Activated T-helper 1 cell treated with anti-CD3 and anti-CD28 coated beads, Interleukin-12 subunit alpha, Interleukin-12 subunit beta, Interleukin-2, Interleukin-4 antibody, amounts not matched to agents 30 ng/mL and 10 ng/mL and 1 ng/mL, durations not matched to agents 14 hours and 24 hours and 36 hours (primary cell): ENCODE data around the gene GRIK4. TPM values are rescaled to one million over a fixed set of nuclear protein-coding genes. Genes with fewer than 3 reads are reported as not detected.
"Not testable (repeated sequence)": the region's sequence is repeated elsewhere in the genome, so short reads cannot be mapped to it uniquely, and the experiment has no call there.

Experiments used
- DNase-seq: peaks from one replicate; pipeline ENCODE4 v3.0.0; 2021; ENCODE audit warnings: low spot score
- H3K27ac Mint-ChIP-seq: one replicate; pipeline ENCODE4 v1.8.0; 2021; ENCODE audit warnings: mild to moderate bottlenecking, mixed read lengths
- H3K27me3 Mint-ChIP-seq: one replicate; pipeline ENCODE4 v1.8.0; 2022; ENCODE audit warnings: mild to moderate bottlenecking, moderate library complexity, mixed read lengths; ENCODE audit not compliant: insufficient read depth
- H3K36me3 Mint-ChIP-seq: one replicate; pipeline ENCODE4 v1.8.0; 2021; ENCODE audit warnings: low read depth, mixed read lengths
- H3K4me1 Mint-ChIP-seq: one replicate; pipeline ENCODE4 v1.8.0; 2021; ENCODE audit warnings: low read depth, mixed read lengths
- H3K4me3 Mint-ChIP-seq: one replicate; pipeline ENCODE4 v1.8.0; 2021; ENCODE audit warnings: mild to moderate bottlenecking, moderate library complexity, mixed read lengths
- H3K9me3 Mint-ChIP-seq: one replicate; pipeline ENCODE4 v1.8.0; 2021; ENCODE audit warnings: mixed read lengths
- intact Hi-C: fragments of 100-400 bp; cut with micrococcal nuclease; formaldehyde crosslinking; loops from one replicate; pipeline ENCODE4 v1.15.1; 2024
- total RNA-seq: library from RNA; stranded (reverse); gene quantifications from 2 replicates; pipeline ENCODE4 v1.2.3, GENCODE V29; 2022

Gene GRIK4
- total RNA-seq, 1 donor from 2014 or later = 0.16 TPM

DNA sequence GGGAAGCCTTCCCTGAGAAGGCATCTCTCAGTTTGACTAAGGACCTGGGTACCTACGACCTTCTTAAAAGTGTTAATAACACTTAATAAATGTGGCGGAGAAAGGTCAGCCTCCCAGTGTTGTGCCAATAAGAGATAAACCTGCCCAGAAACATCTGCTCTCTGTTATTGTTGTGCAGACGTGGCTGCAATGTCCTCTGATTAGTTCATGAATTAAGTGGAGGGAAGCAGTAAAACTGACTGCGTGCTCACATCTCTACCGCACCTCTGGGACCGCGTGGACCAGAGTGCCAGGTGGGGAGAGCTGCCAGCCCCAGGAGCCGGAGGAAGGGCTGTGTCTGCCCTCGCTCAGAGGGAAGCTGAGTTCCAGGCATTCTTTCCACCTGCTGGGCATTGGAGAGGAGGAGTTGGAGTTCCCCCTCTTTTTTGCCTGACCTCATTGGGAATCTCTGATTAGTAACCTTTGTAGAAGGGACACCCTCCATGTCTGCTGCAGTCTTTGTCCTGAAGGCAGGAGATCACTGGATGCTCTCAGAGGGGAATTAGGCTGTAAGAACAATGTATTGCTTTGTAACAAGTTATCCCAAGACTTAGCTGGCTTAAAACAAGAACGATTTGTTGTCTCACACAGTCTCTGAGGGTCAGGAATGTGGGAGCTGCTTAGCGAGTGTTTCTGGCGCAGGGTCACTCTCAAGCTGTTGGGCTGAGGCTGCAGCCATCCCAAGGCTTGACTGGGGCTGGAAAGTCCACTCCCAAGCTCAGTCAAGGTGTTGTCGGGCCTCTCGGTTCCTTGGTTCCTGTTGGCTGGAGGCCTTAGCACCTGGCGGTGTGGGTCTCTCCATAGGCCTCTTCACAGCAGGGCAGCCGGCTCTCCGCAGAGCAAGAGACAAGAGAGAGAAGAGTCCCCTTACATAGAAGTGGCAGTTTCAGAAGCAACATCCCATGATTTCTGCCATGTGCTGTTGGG lies 264.7 kb downstream of the GRIK4 start:
- intact Hi-C loops = no loop called here
- H3K27ac Mint-ChIP-seq = no peak overlapping the region
- no peaks in the 10 kb centered on the region for H3K4me1 Mint-ChIP-seq
- peaks cover 2% of the 10 kb centered on the region for H3K27me3 Mint-ChIP-seq
- no peaks in the 10 kb centered on the region for H3K36me3 Mint-ChIP-seq
- H3K9me3 Mint-ChIP-seq = no peaks in the 10 kb centered on the region
- no peak overlapping the region for H3K4me3 Mint-ChIP-seq
- no peak for DNase-seq

DNA sequence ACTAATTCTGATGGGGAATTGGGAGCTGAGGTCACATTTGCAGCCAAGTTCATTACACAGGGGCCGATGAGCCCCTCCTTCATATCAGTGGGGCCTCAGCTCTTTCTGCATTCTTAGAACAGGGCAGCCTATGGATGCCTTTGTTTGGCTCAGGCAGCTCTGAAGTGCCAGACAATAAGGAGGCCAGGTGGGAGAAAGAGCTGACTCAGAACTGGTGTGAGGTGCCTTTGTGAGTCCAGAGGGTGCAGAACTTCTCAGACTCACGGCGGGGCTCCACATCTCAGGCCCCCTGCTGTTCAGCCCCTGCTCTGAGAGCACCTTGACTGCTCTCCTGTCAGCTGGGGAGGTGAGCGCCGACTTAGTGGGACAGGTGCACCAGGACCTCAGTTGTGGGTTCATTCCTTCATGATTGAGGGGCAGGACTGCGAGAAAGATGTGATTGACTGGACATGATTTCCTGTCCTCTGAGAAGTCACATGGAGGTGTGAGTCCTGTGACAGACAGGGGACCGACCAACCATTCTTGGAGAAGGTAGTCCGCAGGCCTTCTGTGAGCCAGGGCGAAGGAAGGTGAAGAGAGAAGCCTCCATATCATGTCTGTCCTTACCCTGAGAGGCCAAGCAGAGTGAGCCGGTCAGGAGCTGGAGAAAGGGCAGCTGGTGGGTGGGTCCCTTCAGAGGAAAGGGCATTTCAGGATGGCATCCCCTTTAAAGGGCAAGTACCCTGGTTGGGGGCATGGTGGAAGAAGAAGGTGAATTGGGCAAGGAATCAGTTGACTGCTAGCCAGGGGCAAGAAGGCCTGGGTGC lies 267.3 kb downstream of the GRIK4 start:
- H3K27ac Mint-ChIP-seq = no peak overlapping the region
- intact Hi-C loops = no loop called here
- H3K4me1 Mint-ChIP-seq = no peaks in the 10 kb centered on the region
- DNase-seq = no peak
- H3K27me3 Mint-ChIP-seq = peaks cover 4% of the 10 kb centered on the region
- no peak overlapping the region for H3K4me3 Mint-ChIP-seq
- H3K9me3 Mint-ChIP-seq = no peaks in the 10 kb centered on the region
- H3K36me3 Mint-ChIP-seq = no peaks in the 10 kb centered on the region

DNA sequence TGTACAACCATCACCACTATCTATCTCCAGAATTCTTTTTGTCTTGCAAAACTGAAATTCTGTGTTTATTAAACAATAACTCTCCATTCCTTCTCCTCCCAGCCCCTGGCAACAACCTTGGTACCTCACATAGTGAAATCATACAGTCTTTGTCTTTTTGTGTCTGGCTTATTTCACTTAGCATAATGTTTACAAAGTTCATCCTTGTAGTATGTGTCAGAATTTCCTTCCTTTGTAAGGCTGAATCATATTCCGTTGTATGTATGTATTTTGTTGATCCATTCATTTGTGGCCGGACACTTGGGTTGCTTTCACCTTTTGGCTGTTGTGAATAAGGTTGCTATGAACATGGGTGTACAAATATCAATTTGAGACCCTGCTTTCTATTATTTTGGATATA lies 268.7 kb downstream of the GRIK4 start:
- Mint-ChIP-seq H3K27me3 (peaks cover 4% of the 10 kb centered on the region), H3K36me3 (no peaks in the 10 kb centered on the region)
- intact Hi-C loops = no loop called here

DNA sequence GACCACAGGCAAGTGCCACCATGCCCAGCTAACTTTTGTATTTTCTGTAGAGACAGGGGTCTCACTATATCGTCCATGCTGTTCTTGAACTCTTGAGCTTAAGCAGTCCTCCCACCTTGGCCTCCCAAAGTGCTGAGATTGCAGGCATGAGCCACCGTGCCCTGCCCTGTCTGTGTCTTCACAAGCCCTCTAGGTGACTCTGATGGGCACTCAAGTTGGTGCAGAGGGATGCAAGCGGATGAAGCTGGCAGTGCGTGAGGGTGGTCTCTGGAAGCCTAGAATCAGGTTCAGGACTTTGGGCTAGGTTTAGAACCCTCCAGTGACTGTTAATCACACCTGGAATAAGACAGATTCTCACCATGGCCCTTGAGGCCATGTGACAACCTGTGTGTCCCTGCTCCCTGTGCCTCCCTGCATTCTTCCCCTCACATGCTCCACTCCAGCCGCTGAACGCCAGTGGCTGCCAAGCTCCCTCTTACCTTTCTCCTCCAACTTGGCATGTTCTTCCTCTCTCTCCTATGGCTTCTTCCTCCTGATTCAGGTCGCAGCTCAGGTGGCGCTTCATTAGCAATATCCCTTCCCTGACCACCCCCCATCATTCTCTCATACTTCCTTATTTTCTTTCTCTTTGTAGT lies 270.1 kb downstream of the GRIK4 start:
- no peaks in the 10 kb centered on the region for H3K9me3 Mint-ChIP-seq
- H3K4me1 Mint-ChIP-seq = no peaks in the 10 kb centered on the region
- DNase-seq = no peak
- no peak overlapping the region for H3K4me3 Mint-ChIP-seq
- no peak overlapping the region for H3K27ac Mint-ChIP-seq
- no peaks in the 10 kb centered on the region for H3K36me3 Mint-ChIP-seq
- intact Hi-C loops = no loop called here
- H3K27me3 Mint-ChIP-seq = peaks cover 4% of the 10 kb centered on the region

More for the DNA sequence above, 268.7 kb downstream of the GRIK4 start:
- no peaks in the 10 kb centered on the region for H3K4me1 Mint-ChIP-seq
- H3K27ac Mint-ChIP-seq = no peak overlapping the region
- H3K9me3 Mint-ChIP-seq = no peaks in the 10 kb centered on the region
- DNase-seq = no peak
- H3K4me3 Mint-ChIP-seq = no peak overlapping the region

DNA sequence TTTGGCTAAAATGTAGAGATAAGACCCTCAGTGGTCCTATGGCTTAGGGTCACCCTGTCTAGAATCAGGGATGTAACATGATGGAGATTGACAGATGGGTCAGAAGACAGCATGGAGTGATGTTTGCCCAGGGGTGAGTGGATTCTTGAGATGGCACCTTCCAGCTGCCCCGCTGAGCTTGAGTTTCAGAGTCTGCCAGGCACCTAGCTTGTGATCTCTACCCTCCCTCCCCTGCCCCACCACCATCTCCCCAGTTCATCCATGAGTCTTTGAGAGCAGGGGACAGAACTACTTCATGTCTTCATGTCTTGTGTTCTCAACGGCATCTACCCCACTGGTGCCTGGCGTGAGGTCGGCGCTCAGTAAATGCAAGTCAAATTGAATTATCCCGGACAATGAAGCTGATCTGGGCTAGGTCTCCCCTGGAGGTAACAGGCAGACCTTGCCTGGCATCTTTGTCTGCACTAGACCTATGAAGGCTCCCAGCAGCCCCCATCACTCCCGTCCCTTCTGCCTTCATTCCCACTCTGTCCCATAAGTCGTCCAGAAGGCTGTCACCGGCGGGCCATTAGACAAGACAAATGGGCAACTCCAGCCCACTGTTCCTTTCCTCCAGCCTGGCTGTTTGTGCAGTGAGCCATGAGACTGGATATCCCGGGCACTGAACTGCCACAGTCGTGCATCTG lies 273.2 kb downstream of the GRIK4 start:
- H3K27ac Mint-ChIP-seq = no peak overlapping the region
- intact Hi-C loops = no loop called here
- H3K4me1 Mint-ChIP-seq = no peaks in the 10 kb centered on the region
- no peak overlapping the region for H3K4me3 Mint-ChIP-seq
- H3K36me3 Mint-ChIP-seq = no peaks in the 10 kb centered on the region
- DNase-seq = no peak
- no peaks in the 10 kb centered on the region for H3K9me3 Mint-ChIP-seq
- H3K27me3 Mint-ChIP-seq = peaks cover 4% of the 10 kb centered on the region

DNA sequence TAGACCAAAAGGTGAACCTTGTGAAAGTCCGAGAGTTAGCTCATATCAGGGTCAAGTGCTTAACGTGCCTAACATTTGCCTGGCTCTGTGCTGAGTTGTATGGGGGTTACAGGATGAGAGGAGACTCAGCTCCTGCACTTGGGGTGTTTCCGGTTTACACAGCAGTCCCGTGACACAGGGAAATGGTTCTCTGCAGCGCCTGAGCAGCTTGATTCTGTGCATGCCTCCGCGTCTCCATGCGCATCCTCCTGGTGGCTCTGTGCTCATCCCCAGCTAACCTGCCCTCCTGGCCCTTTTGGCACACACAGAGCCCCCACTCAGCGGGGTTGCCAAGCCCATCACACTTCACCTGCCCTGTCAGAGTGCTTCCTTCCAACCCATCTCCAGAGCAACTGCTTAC lies 274.0 kb downstream of the GRIK4 start:
- intact Hi-C loops = no loop called here
- Mint-ChIP-seq H3K4me3 (no peak overlapping the region), H3K9me3 (no peaks in the 10 kb centered on the region), H3K4me1 (no peaks in the 10 kb centered on the region), H3K27ac (no peak overlapping the region), H3K27me3 (peaks cover 4% of the 10 kb centered on the region), H3K36me3 (no peaks in the 10 kb centered on the region)
- no peak for DNase-seq

DNA sequence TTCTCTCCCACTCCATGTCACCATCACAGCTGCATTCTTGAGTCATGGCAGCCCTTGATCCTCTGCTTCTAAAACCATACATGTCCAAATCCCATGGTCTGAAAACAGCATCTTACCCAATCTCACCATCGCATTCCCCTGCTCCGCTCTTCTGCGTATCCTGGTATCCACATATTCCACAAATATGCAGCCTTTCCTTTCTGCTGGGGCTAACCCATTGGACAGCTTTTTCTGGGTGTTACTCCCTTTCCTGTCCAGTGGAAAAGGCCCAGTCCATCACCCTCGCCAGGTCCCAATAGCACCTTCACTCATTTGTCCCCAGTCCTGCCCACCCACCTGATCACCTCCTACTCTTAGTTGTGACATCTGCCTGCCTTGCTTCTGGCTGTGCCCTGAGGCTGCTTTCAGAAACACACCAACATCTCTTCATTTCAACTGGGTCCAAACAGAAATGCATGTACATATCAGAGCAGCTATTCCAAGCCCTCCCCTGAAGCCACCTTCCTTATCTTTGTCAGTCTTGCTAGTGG lies 274.7 kb downstream of the GRIK4 start:
- peaks cover 4% of the 10 kb centered on the region for H3K27me3 Mint-ChIP-seq
- H3K36me3 Mint-ChIP-seq = no peaks in the 10 kb centered on the region
- no peak overlapping the region for H3K27ac Mint-ChIP-seq
- no peaks in the 10 kb centered on the region for H3K4me1 Mint-ChIP-seq
- no peaks in the 10 kb centered on the region for H3K9me3 Mint-ChIP-seq
- intact Hi-C loops = no loop called here
- DNase-seq = no peak
- no peak overlapping the region for H3K4me3 Mint-ChIP-seq

DNA sequence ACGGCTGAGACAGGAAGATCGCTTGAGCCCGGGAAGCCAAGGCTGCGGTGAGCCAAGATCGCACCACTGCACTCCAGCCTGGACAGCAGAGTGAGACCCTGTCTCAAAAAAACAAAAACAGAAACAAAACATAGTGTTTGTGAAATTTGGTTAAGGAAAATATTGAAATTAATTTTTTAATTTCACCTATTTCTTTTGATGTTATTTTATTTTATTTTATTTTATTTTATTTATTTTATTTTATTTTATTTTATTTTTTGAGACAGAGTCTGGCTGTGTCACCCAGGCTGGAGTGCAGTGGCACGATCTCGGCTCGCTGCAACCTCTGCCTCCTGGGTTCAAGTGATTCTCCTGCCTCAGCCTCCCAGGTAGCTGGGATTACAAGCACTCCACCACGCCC lies 275.7 kb downstream of the GRIK4 start:
- H3K36me3 Mint-ChIP-seq, H3K4me3 Mint-ChIP-seq, intact Hi-C loops, H3K27me3 Mint-ChIP-seq, H3K4me1 Mint-ChIP-seq, H3K9me3 Mint-ChIP-seq, H3K27ac Mint-ChIP-seq, DNase-seq: not testable (repeated sequence)

DNA sequence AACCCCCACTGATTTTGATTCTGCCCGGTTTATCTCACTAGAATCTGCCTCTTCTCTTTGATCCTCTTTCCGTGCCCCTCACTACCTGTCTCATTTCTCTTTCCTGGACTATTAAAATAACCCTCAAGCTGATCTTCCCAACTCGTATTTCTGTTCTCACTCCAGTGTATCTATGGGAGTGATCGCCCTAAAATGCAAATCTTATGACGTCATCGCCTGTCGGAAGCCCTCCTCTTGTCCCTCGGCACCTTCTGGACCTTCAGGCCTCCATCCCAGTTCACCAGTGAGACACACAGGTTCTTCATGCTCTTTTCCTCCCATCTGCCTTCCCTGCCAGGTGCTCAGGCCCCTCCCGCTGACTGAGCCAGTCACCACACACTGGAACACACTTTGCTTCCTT lies 277.8 kb downstream of the GRIK4 start:
- no peaks in the 10 kb centered on the region for H3K27me3 Mint-ChIP-seq
- no peak for DNase-seq
- no peaks in the 10 kb centered on the region for H3K9me3 Mint-ChIP-seq
- H3K36me3 Mint-ChIP-seq = no peaks in the 10 kb centered on the region
- H3K4me1 Mint-ChIP-seq = no peaks in the 10 kb centered on the region
- H3K4me3 Mint-ChIP-seq = no peak overlapping the region
- intact Hi-C loops = no loop called here
- no peak overlapping the region for H3K27ac Mint-ChIP-seq

DNA sequence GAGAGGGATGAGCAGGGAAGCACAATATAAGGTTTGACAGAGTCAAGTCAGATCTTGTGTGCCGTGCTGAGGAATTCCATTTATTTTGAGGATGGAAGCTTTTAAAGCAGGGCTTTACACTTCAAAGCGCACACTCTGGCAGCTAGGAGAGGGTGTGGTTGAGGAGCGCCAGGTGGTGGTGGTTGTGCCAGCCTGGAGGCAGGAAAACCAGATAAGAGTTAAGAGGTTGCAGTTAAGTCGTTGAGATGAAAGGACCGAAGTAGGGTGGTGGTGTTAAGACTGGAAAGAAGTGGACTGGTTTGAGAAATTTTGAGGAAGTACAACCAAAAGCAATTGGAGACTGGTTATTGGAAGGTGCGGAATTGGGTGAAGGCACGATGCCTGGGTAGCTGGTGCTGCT lies 280.8 kb downstream of the GRIK4 start:
- H3K36me3 Mint-ChIP-seq = no peaks in the 10 kb centered on the region
- no peak overlapping the region for H3K27ac Mint-ChIP-seq
- H3K4me3 Mint-ChIP-seq = no peak overlapping the region
- no peak for DNase-seq
- H3K4me1 Mint-ChIP-seq = no peaks in the 10 kb centered on the region
- no peaks in the 10 kb centered on the region for H3K9me3 Mint-ChIP-seq
- intact Hi-C loops = no loop called here
- peaks cover 1% of the 10 kb centered on the region for H3K27me3 Mint-ChIP-seq

DNA sequence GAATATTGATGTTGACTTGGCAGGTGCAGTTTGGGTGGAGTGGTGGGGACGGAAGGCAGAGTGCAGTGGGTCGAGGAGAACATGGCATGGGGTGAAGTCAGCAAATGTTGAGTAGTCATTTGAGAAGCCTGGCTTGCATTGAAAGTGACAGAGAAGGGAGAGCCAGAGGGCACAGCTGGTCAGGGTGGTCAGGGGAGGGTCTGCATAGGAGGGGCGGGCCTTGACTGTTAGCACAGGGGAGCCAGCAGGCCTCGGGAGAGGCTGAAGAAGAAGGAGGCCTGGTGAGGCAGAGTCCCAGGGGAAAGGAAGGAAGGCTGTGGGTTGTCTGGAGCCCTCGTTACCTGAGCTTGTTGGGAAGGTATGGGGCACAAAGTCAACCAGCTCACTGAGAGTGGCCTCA lies 281.6 kb downstream of the GRIK4 start:
- intact Hi-C loops = no loop called here
- peaks cover 1% of the 10 kb centered on the region for H3K27me3 Mint-ChIP-seq
- H3K27ac Mint-ChIP-seq = no peak overlapping the region
- no peak for DNase-seq
- H3K4me1 Mint-ChIP-seq = no peaks in the 10 kb centered on the region
- H3K4me3 Mint-ChIP-seq = no peak overlapping the region
- no peaks in the 10 kb centered on the region for H3K9me3 Mint-ChIP-seq
- no peaks in the 10 kb centered on the region for H3K36me3 Mint-ChIP-seq

DNA sequence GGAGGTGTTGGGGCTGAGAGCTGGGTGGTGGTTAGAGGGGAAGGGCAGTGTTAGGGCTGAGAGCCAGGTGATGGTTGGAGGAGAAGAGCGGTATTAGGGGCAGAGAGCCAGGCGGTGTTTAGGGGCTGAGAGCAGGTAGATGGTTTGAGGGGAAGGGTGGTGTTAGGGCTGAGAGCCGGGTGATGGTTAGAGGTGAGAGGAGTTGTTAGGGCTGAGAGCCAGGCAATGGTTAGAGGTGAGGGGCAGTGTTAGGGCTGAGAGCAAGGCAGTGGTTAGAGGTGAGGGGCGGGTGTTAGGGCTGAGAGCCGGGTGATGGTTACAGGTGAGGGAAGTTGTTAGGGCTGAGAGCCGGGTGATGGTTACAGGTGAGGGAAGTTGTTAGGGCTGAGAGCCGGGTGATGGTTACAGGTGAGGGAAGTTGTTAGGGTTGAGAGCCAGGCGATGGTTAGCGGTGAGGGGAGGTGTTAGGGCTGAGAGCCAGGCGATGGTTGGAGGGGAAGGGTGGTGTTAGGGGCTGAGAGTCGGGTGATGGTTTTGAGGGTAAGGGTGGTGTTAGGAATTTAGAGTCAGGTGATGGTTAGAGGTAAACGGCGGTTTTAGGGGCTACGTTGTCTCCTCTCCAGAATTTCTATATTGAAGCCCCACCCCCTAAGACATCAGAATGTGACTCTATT lies 282.4 kb downstream of the GRIK4 start:
- H3K27ac Mint-ChIP-seq = no peak overlapping the region
- intact Hi-C loops = no loop called here
- H3K27me3 Mint-ChIP-seq = peaks cover 1% of the 10 kb centered on the region
- H3K4me3 Mint-ChIP-seq = no peak overlapping the region
- H3K9me3 Mint-ChIP-seq = no peaks in the 10 kb centered on the region
- H3K36me3 Mint-ChIP-seq = no peaks in the 10 kb centered on the region
- H3K4me1 Mint-ChIP-seq = no peaks in the 10 kb centered on the region
- DNase-seq = no peak
